HepG2 (cell line): ENCODE results near the gene MAP2K7. TPM values are rescaled to one million over a fixed set of nuclear protein-coding genes. Genes with fewer than 3 reads are reported as not detected.

Source experiments
- GABPB1 ChIP-seq: IDR thresholded peaks from 2 replicates; pipeline ENCODE4 v1.6.1; 2016; ENCODE audit warnings: mild to moderate bottlenecking, missing genetic modification reagents, moderate library complexity, missing compliant biosample characterization
- IRF2 ChIP-seq: IDR thresholded peaks from 2 replicates; pipeline ENCODE4 v1.6.1; 2018; ENCODE audit warnings: missing genetic modification reagents, missing compliant biosample characterization
- KDM2A ChIP-seq: sonication (generic); formaldehyde crosslinking; IDR thresholded peaks from 2 replicates; pipeline ENCODE4 v1.4.0; 2020; ENCODE audit warnings: low read depth, missing genetic modification reagents, borderline replicate concordance
- MAZ ChIP-seq, 2 experiments: sonication (generic) in 1 of 2; formaldehyde crosslinking in 1 of 2; IDR thresholded peaks; 2 replicates each; pipeline versions ENCODE4 v1.5.0 to v1.6.1; 2012 to 2020; ENCODE audit warnings: low read depth in 2 of 2, mild to moderate bottlenecking in 2 of 2, borderline replicate concordance in 1 of 2, improper control_type of control experiment in 1 of 2, low read length in 1 of 2, missing genetic modification reagents in 1 of 2, moderate library complexity in 1 of 2
- NFIB ChIP-seq: sonication (generic); formaldehyde crosslinking; IDR thresholded peaks from 2 replicates; pipeline ENCODE4 v1.9.0; 2021; ENCODE audit warnings: missing genetic modification reagents, mild to moderate bottlenecking, borderline replicate concordance
- PITX1 ChIP-seq: sonication (generic); formaldehyde crosslinking; IDR thresholded peaks from 2 replicates; pipeline ENCODE4 v1.5.1; 2020; ENCODE audit warnings: mild to moderate bottlenecking, missing genetic modification reagents
- REL ChIP-seq: sonication (generic); formaldehyde crosslinking; conservative IDR thresholded peaks from 2 replicates; pipeline ENCODE4 v1.8.0; 2022; ENCODE audit warnings: mild to moderate bottlenecking, missing genetic modification reagents, moderate library complexity
- REXO4 ChIP-seq: sonication (generic); formaldehyde crosslinking; IDR thresholded peaks from 2 replicates; pipeline ENCODE4 v1.8.0; 2022; ENCODE audit warnings: missing genetic modification reagents, mild to moderate bottlenecking, borderline replicate concordance
- SIN3B ChIP-seq: fragments of 150-350 bp; IDR thresholded peaks from 2 replicates; pipeline ENCODE4 v1.6.1; 2014; ENCODE audit warnings: low read length
- SPEN ChIP-seq: sonication (generic); formaldehyde crosslinking; IDR thresholded peaks from 2 replicates; pipeline ENCODE4 v1.5.1; 2020; ENCODE audit warnings: low read depth, mild to moderate bottlenecking, missing genetic modification reagents
- SRF ChIP-seq: IDR thresholded peaks from 2 replicates; pipeline ENCODE4 v1.6.1; 2011; ENCODE audit warnings: mild to moderate bottlenecking, low read depth, low read length, moderate library complexity
- TBX2 ChIP-seq: sonication (generic); formaldehyde crosslinking; IDR thresholded peaks from 2 replicates; pipeline ENCODE4 v1.5.0; 2020; ENCODE audit warnings: missing genetic modification reagents, mild to moderate bottlenecking, borderline replicate concordance
- TOPORS ChIP-seq: sonication (generic); formaldehyde crosslinking; IDR thresholded peaks from 2 replicates; pipeline ENCODE4 v1.8.0; 2023; ENCODE audit warnings: mild to moderate bottlenecking, missing genetic modification reagents
- WIZ ChIP-seq: sonication (generic); formaldehyde crosslinking; IDR thresholded peaks from 2 replicates; pipeline ENCODE4 v1.5.1; 2020; ENCODE audit warnings: mild to moderate bottlenecking, missing genetic modification reagents
- ZBTB20 ChIP-seq: sonication (generic); formaldehyde crosslinking; IDR thresholded peaks from 2 replicates; pipeline ENCODE4 v1.8.1; 2023; ENCODE audit warnings: missing genetic modification reagents, low read depth, mild to moderate bottlenecking, borderline replicate concordance
- ZMYM3 ChIP-seq: sonication (generic); formaldehyde crosslinking; IDR thresholded peaks from 2 replicates; pipeline ENCODE4 v1.5.1; 2020; ENCODE audit warnings: mild to moderate bottlenecking, missing genetic modification reagents
- ZNF567 ChIP-seq: sonication (generic); formaldehyde crosslinking; IDR thresholded peaks from 2 replicates; pipeline ENCODE4 v1.8.1; 2023; ENCODE audit warnings: mild to moderate bottlenecking, missing genetic modification reagents, borderline replicate concordance
- ZNF570 ChIP-seq: sonication (generic); formaldehyde crosslinking; IDR thresholded peaks from 2 replicates; pipeline ENCODE4 v1.4.0; 2020; ENCODE audit warnings: mild to moderate bottlenecking, missing genetic modification reagents, borderline replicate concordance
- ZNF772 ChIP-seq: sonication (generic); formaldehyde crosslinking; IDR thresholded peaks from 2 replicates; pipeline ENCODE4 v1.5.0; 2020; ENCODE audit warnings: mild to moderate bottlenecking, missing genetic modification reagents
- ZNF788 ChIP-seq: sonication (generic); formaldehyde crosslinking; IDR thresholded peaks from 2 replicates; pipeline ENCODE4 v1.5.0; 2020; ENCODE audit warnings: mild to moderate bottlenecking, missing genetic modification reagents, borderline replicate concordance
- polyA plus RNA-seq, 8 experiments: library from polyadenylated mRNA; depleted of rRNA in 3 of 8; stranded (reverse) in 7 of 8; unstranded in 1 of 8; fragments of >200 nt; fragmentation: Illumina TruSeq in 4 of 8; extraction: Trizol in 4 of 8; gene quantifications; 2 replicates each; pipeline versions ENCODE4 v1.2.1 to v1.2.3, GENCODE V29; 2011 to 2016; ENCODE audit warnings: low read depth in 4 of 8, missing spikeins in 1 of 8, mixed read lengths in 1 of 8; ENCODE audit not compliant: insufficient read depth in 1 of 8
- total RNA-seq, 5 experiments: library from RNA; depleted of rRNA; stranded (reverse); fragments of >200 nt; fragmentation: Illumina TruSeq; extraction: Trizol; gene quantifications; 2 replicates each; pipeline ENCODE4 v1.2.3, GENCODE V29; 2016; ENCODE audit warnings: low read depth in 1 of 5
- TF ChIP-seq, protein P1 (sequence below): sonication (generic); formaldehyde crosslinking; IDR thresholded peaks from 2 replicates; pipeline ENCODE4 v1.4.0; 2020; ENCODE audit warnings: missing genetic modification reagents, borderline replicate concordance
- TF ChIP-seq, protein P2 (sequence below): sonication (generic); formaldehyde crosslinking; IDR thresholded peaks from 2 replicates; pipeline ENCODE4 v1.4.0; 2020; ENCODE audit warnings: mild to moderate bottlenecking, missing genetic modification reagents

Gene MAP2K7
- total and polyA plus RNA-seq, 2 of the 13 experiments (the other 11 are each of a cell fraction or from before 2014, with no cell fraction given) = 9.0 to 10.8 TPM

DNA sequence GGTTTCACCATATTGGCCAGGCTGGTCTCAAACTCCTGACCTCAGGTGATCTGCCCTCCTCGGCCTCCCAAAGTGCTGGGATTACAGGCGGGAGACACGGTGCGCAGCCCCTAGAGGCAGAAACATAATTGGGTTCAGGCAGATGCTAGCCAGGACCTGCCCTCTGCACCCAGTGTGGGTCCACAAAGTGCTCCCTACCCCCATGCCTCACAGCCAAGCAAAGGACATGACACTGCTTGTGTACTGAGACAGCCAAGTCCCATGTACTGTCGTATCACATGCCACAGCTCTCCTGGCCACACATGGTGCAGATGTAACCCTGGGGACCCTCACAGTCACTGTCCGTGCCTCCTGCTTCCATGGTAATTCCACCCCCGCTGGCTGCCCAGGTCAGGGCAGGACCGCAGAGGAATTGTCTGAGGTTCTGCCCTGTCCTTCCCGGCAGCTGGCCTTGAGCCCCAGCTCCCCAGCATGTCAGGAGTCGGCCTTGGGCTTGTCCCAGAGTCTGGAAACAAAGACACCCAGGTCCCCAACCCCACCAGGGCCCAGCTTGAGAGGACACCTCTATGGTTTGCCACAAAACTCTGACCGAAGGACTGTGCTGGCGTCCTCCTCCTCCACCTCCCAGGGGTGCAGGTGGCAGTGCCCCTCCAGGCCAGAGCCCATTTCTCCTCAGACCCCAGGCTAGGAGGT, 37.1 kb upstream of the MAP2K7 start (continued):
- TF ChIP-seq, protein P1, sequence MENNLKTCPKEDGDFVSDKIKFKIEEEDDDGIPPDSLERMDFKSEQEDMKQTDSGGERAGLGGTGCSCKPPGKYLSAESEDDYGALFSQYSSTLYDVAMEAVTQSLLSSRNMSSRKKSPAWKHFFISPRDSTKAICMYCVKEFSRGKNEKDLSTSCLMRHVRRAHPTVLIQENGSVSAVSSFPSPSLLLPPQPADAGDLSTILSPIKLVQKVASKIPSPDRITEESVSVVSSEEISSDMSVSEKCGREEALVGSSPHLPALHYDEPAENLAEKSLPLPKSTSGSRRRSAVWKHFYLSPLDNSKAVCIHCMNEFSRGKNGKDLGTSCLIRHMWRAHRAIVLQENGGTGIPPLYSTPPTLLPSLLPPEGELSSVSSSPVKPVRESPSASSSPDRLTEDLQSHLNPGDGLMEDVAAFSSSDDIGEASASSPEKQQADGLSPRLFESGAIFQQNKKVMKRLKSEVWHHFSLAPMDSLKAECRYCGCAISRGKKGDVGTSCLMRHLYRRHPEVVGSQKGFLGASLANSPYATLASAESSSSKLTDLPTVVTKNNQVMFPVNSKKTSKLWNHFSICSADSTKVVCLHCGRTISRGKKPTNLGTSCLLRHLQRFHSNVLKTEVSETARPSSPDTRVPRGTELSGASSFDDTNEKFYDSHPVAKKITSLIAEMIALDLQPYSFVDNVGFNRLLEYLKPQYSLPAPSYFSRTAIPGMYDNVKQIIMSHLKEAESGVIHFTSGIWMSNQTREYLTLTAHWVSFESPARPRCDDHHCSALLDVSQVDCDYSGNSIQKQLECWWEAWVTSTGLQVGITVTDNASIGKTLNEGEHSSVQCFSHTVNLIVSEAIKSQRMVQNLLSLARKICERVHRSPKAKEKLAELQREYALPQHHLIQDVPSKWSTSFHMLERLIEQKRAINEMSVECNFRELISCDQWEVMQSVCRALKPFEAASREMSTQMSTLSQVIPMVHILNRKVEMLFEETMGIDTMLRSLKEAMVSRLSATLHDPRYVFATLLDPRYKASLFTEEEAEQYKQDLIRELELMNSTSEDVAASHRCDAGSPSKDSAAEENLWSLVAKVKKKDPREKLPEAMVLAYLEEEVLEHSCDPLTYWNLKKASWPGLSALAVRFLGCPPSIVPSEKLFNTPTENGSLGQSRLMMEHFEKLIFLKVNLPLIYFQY (CRISPR knock-in tag) = peak; percentile 55; the same call in 1 of the 2 replicates
- TF ChIP-seq NFIB = no peak
- 0 out of 2 replicates have a peak, but pooled peaks have one; percentile 17 for TF ChIP-seq SPEN (CRISPR knock-in tag)
- TF ChIP-seq, protein P2, sequence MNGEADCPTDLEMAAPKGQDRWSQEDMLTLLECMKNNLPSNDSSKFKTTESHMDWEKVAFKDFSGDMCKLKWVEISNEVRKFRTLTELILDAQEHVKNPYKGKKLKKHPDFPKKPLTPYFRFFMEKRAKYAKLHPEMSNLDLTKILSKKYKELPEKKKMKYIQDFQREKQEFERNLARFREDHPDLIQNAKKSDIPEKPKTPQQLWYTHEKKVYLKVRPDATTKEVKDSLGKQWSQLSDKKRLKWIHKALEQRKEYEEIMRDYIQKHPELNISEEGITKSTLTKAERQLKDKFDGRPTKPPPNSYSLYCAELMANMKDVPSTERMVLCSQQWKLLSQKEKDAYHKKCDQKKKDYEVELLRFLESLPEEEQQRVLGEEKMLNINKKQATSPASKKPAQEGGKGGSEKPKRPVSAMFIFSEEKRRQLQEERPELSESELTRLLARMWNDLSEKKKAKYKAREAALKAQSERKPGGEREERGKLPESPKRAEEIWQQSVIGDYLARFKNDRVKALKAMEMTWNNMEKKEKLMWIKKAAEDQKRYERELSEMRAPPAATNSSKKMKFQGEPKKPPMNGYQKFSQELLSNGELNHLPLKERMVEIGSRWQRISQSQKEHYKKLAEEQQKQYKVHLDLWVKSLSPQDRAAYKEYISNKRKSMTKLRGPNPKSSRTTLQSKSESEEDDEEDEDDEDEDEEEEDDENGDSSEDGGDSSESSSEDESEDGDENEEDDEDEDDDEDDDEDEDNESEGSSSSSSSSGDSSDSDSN (CRISPR knock-in tag) = peak; percentile 64
- no peak for TF ChIP-seq TOPORS (CRISPR knock-in tag)
- no peak for TF ChIP-seq SRF
- no peak for TF ChIP-seq WIZ (CRISPR knock-in tag)
- TF ChIP-seq IRF2 (CRISPR knock-in tag) = no peak
- TF ChIP-seq KDM2A = peak; percentile 18; the same call in 1 of the 2 replicates
- no peak for TF ChIP-seq GABPB1
- no peak for TF ChIP-seq REXO4 (CRISPR knock-in tag)
- TF ChIP-seq ZMYM3 (CRISPR knock-in tag) = peak; percentile 69; the same call in 1 of the 2 replicates
- peak; percentile 51 for TF ChIP-seq PITX1
- no peak for TF ChIP-seq REL (CRISPR knock-in tag)
- TF ChIP-seq TBX2 (CRISPR knock-in tag) = peak; percentile 21; the same call in 1 of the 2 replicates
- no peak for TF ChIP-seq MAZ (IDR thresholded peaks at IDR 0.05; ENCODE audit: borderline replicate concordance, low read depth, low read length)
- TF ChIP-seq MAZ (CRISPR knock-in tag; IDR thresholded peaks at IDR 0.05; ENCODE audit: low read depth) = 0 out of 2 replicates have a peak, but pooled peaks have one; percentile 37
- TF ChIP-seq ZBTB20 = no peak
- TF ChIP-seq ZNF788 (CRISPR knock-in tag) = 0 out of 2 replicates have a peak, but pooled peaks have one; percentile 50
- TF ChIP-seq SIN3B = no peak
- TF ChIP-seq ZNF567 (CRISPR knock-in tag) = peak; percentile 37; the same call in 1 of the 2 replicates
- TF ChIP-seq ZNF570 = no peak
- 0 out of 2 replicates have a peak, but pooled peaks have one; percentile 28 for TF ChIP-seq ZNF772
